H1 (cell line): ENCODE results near the gene RPS19. TPM values are rescaled to one million over a fixed set of nuclear protein-coding genes. Genes with fewer than 3 reads are reported as not detected.

ENCODE experiments used
- CTCF ChIA-PET: fragments of 300-600 bp; sonication (Branson Sonifier 250); formaldehyde crosslinking; loops from one replicate; lab custom pipeline; 2021; ENCODE audit not compliant: partially characterized antibody; lab: Charles Lee
- POLR2A ChIA-PET: fragments of 300-600 bp; sonication (Branson Sonifier 250); formaldehyde crosslinking; loops from one replicate; lab custom pipeline; 2021; ENCODE audit warnings: inconsistent platforms; ENCODE audit not compliant: partially characterized antibody; lab: Charles Lee
- DNase-seq, 2 experiments: peaks; one replicate each; pipeline versions ENCODE4 v3.0.0 to v3.0.0-alpha.2; 2010 to 2022; ENCODE audit warnings: low spot score in 2 of 2, low read depth in 1 of 2, mixed read lengths in 1 of 2
- FAIRE-seq: peaks from 2 replicates; lab custom pipeline; 2011; peaks lifted over from hg19 to GRCh38; lab: Jason Lieb, UNC
- H2AFZ ChIP-seq: 2 replicates; pipeline ENCODE4 v1.8.1; 2012; ENCODE audit warnings: low read length, inconsistent platforms
- H2AK5ac ChIP-seq: 2 replicates; pipeline ENCODE4 v1.6.1; 2013; ENCODE audit warnings: low read depth, low read length
- H2BK120ac ChIP-seq: replicated peaks from 2 replicates; pipeline ENCODE3; 2013; ENCODE audit warnings: low read depth, low read length, inconsistent platforms
- H2BK12ac ChIP-seq: 2 replicates; pipeline ENCODE4 v1.6.1; 2013; ENCODE audit warnings: low read depth, low read length
- H2BK15ac ChIP-seq: 2 replicates; pipeline ENCODE4 v1.6.1; 2013; ENCODE audit warnings: low read length
- H2BK20ac ChIP-seq: 2 replicates; pipeline ENCODE4 v1.6.1; 2013; ENCODE audit warnings: low read length
- H2BK5ac ChIP-seq: 2 replicates; pipeline ENCODE4 v1.6.1; 2013; ENCODE audit warnings: low read depth, low read length
- H3K14ac ChIP-seq: 2 replicates; pipeline ENCODE4 v1.6.1; 2013; ENCODE audit warnings: inconsistent platforms; ENCODE audit not compliant: insufficient read length
- H3K18ac ChIP-seq: 2 replicates; pipeline ENCODE4 v1.6.1; 2013; ENCODE audit warnings: low read length; ENCODE audit errors: extremely low read depth
- H3K23ac ChIP-seq: 2 replicates; pipeline ENCODE4 v1.6.1; 2013; ENCODE audit warnings: inconsistent platforms; ENCODE audit not compliant: insufficient read length
- H3K23me2 ChIP-seq: 2 replicates; pipeline ENCODE4 v1.6.1; 2013; ENCODE audit warnings: low read depth, low read length
- H3K27ac ChIP-seq: 2 replicates; pipeline ENCODE4 v1.6.1; 2011; ENCODE audit warnings: low read depth, low read length, inconsistent platforms
- H3K27me3 ChIP-seq, 4 experiments: replicated peaks in 1 of 4; 1 replicate in 1 of 4; 2 replicates in 3 of 4; pipeline versions ENCODE4 v1.6.1 to v1.8.1; 2011 to 2013; ENCODE audit warnings: low read length in 3 of 4, mild to moderate bottlenecking in 3 of 4, inconsistent platforms in 2 of 4, mixed read lengths in 2 of 4, moderate library complexity in 1 of 4; ENCODE audit not compliant: control insufficient read depth in 3 of 4, insufficient read depth in 3 of 4; ENCODE audit errors: extremely low read depth in 1 of 4
- H3K36me3 ChIP-seq, 4 experiments: 2 replicates each; pipeline versions ENCODE4 v1.6.1 to v1.8.1; 2011 to 2013; ENCODE audit warnings: mild to moderate bottlenecking in 4 of 4, low read length in 3 of 4, moderate library complexity in 2 of 4, control low read depth in 1 of 4, inconsistent platforms in 1 of 4; ENCODE audit not compliant: insufficient read depth in 4 of 4, control insufficient read depth in 2 of 4
- H3K4ac ChIP-seq: replicated peaks from 2 replicates; pipeline ENCODE3; 2013; ENCODE audit warnings: low read length, low read depth, mixed read lengths, inconsistent platforms; ENCODE audit not compliant: insufficient read length
- H3K4me1 ChIP-seq, 4 experiments: replicated peaks in 1 of 4; 1 replicate in 1 of 4; 2 replicates in 3 of 4; pipeline versions ENCODE4 v1.6.1 to v1.8.1; 2011 to 2013; ENCODE audit warnings: low read length in 3 of 4, inconsistent platforms in 2 of 4, mixed read lengths in 1 of 4; ENCODE audit not compliant: insufficient read depth in 4 of 4, control insufficient read depth in 3 of 4
- H3K4me2 ChIP-seq, 2 experiments: 2 replicates each; pipeline versions ENCODE4 v1.6.1 to v1.8.1; 2011 to 2013; ENCODE audit warnings: low read depth in 2 of 2, low read length in 2 of 2, control low read depth in 1 of 2, inconsistent platforms in 1 of 2, mild to moderate bottlenecking in 1 of 2; ENCODE audit not compliant: insufficient read depth in 1 of 2
- H3K4me3 ChIP-seq, 4 experiments: fragments of 200-600, 300-600 bp in 1 of 4; sonication (generic), shearing (Covaris generic), sonication (Bioruptor Twin) in 1 of 4; 2 replicates each; pipeline versions ENCODE4 v1.5.1 to v1.8.1; 2011 to 2016; ENCODE audit warnings: low read length in 4 of 4, low read depth in 3 of 4, control low read depth in 2 of 4, inconsistent platforms in 2 of 4, mild to moderate bottlenecking in 2 of 4, mixed read lengths in 1 of 4, moderate library complexity in 1 of 4; ENCODE audit not compliant: insufficient read depth in 2 of 4; ENCODE audit errors: extremely low read depth in 1 of 4
- H3K56ac ChIP-seq: replicated peaks from 2 replicates; pipeline ENCODE3; 2013; ENCODE audit warnings: low read depth, mild to moderate bottlenecking, mixed read lengths, low read length, inconsistent platforms; ENCODE audit not compliant: insufficient read length
- H3K79me1 ChIP-seq: 2 replicates; pipeline ENCODE4 v1.6.1; 2013; ENCODE audit warnings: low read depth, low read length, control low read depth
- H3K79me2 ChIP-seq, 2 experiments: 2 replicates each; pipeline versions ENCODE4 v1.6.1 to v1.8.1; 2012 to 2013; ENCODE audit warnings: low read length in 2 of 2, mild to moderate bottlenecking in 2 of 2, inconsistent platforms in 1 of 2; ENCODE audit not compliant: insufficient read depth in 2 of 2, control insufficient read depth in 1 of 2
- H3K9ac ChIP-seq, 4 experiments: replicated peaks in 1 of 4; 1 replicate in 1 of 4; 2 replicates in 3 of 4; pipeline versions ENCODE4 v1.6.1 to v1.8.1; 2011 to 2013; ENCODE audit warnings: low read depth in 3 of 4, low read length in 3 of 4, control low read depth in 2 of 4, mild to moderate bottlenecking in 2 of 4, moderate library complexity in 2 of 4, inconsistent platforms in 1 of 4; ENCODE audit errors: extremely low read depth in 1 of 4
- H3K9me3 ChIP-seq, 2 experiments: 2 replicates each; pipeline versions ENCODE4 v1.6.1 to v1.8.1; 2012 to 2013; ENCODE audit warnings: mild to moderate bottlenecking in 2 of 2, moderate library complexity in 2 of 2, control low read depth in 1 of 2, inconsistent platforms in 1 of 2, low read depth in 1 of 2, low read length in 1 of 2, mixed read lengths in 1 of 2; ENCODE audit not compliant: insufficient read depth in 2 of 2
- H4K20me1 ChIP-seq, 2 experiments: replicated peaks in 1 of 2; 2 replicates each; pipeline versions ENCODE3 to v1.8.1; 2011 to 2013; ENCODE audit warnings: inconsistent platforms in 2 of 2, low read length in 2 of 2, mild to moderate bottlenecking in 1 of 2; ENCODE audit not compliant: insufficient read depth in 2 of 2, control insufficient read depth in 1 of 2
- H4K5ac ChIP-seq: 2 replicates; pipeline ENCODE4 v1.6.1; 2013; ENCODE audit warnings: low read length, low read depth, mixed read lengths, inconsistent platforms; ENCODE audit not compliant: insufficient read length
- H4K8ac ChIP-seq: 2 replicates; pipeline ENCODE4 v1.8.0; 2013; ENCODE audit warnings: mild to moderate bottlenecking, moderate library complexity, low read length, inconsistent platforms; ENCODE audit not compliant: insufficient read depth; ENCODE audit errors: extremely low read depth
- H4K91ac ChIP-seq: replicated peaks from 2 replicates; pipeline ENCODE3; 2013; ENCODE audit warnings: low read length, mixed read lengths, inconsistent platforms; ENCODE audit not compliant: insufficient read length
- WGBS, 2 experiments: shearing (Covaris generic) in 1 of 2; methylation state at CpG; one replicate each; pipeline versions ENCODE4 v1.1.6 to v1.1.7; 2013 to 2015; ENCODE audit warnings: low lambda C conversion rate in 2 of 2, mixed read lengths in 2 of 2, inconsistent platforms in 1 of 2, low coverage in 1 of 2, missing lambda C conversion rate in 1 of 2; ENCODE audit not compliant: insufficient replicate concordance in 2 of 2, insufficient coverage in 1 of 2, insufficient read length in 1 of 2; ENCODE audit errors: extremely low coverage in 1 of 2, missing lambda C conversion rate in 1 of 2; 5-methylcytosine and 5-hydroxymethylcytosine counted together
- polyA plus RNA-seq, 7 experiments: library from polyadenylated mRNA; depleted of rRNA in 3 of 7; stranded (reverse) in 5 of 7; unstranded in 2 of 7; fragments of >200 nt in 5 of 7; fragments of 200-250 nt in 2 of 7; gene quantifications; 1 replicate in 5 of 7; 2 replicates in 1 of 7; 4 replicates in 1 of 7; pipeline versions ENCODE4 v1.2.1 to v1.2.3, GENCODE V29; 2011 to 2013; ENCODE audit warnings: missing spikeins in 2 of 7, mixed read lengths in 2 of 7
- total RNA-seq: library from RNA; stranded (reverse); fragmentation: NEBNext Ultra II Directional; extraction: Animal tissue kit (Norgen Biotek cat#: 25700); gene quantifications from 2 replicates; pipeline ENCODE4 v1.2.1, GENCODE V29; 2021
- TF ChIP-seq, protein P1 (sequence below), 3 experiments: IDR thresholded peaks; 1 replicate in 2 of 3; 2 replicates in 1 of 3; pipeline versions ENCODE4 v1.5.1 to v1.6.1; 2011; ENCODE audit warnings: low read length in 3 of 3, mild to moderate bottlenecking in 3 of 3, inconsistent platforms in 2 of 3, low read depth in 1 of 3, moderate library complexity in 1 of 3; ENCODE audit not compliant: insufficient read depth in 1 of 3; ENCODE audit errors: control extremely low read depth in 1 of 3

The RPS19 gene
- total and polyA plus RNA-seq, 2 of the 8 experiments (the other 6 are each of a cell fraction or from before 2014, with no cell fraction given), result 2,817 to 5,751 TPM

DNA sequence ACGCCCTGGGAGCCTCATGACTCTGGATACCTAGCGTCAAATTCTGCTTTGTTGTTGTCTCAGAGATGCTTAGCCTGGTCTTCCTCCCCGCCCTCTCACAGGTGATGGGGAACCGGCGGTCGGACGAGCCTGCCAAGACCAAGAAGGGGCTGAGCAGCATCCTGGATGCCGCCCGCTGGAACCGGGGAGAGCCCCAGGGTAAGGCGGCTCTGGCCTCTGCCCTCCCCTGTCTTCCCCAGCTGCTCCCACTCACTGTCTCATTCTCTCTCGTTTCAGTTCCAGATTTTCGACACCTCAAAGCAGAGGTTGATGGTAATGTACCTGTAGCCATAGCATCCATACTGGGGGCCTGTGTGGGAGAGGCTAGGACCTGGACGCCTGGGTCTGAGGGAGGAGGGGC is 34.3 kb downstream of the RPS19 start:
- FAIRE-seq (no peak), DNase-seq (no peak)
- H4K5ac ChIP-seq, result no peak overlapping the region
- no peaks in the 10 kb centered on the region for H3K9me3 ChIP-seq
- H2BK12ac ChIP-seq, result no peak overlapping the region
- H3K4me2 ChIP-seq, result no peak overlapping the region
- no peak overlapping the region for H2BK5ac ChIP-seq
- no peak overlapping the region for H3K9ac ChIP-seq
- H3K18ac ChIP-seq, result no peak overlapping the region
- H3K27ac ChIP-seq, result no peak overlapping the region
- ChIA-PET POLR2A (interaction anchor here (0.7 to 3.3 kb wide), 4 partner anchors 10 to 26 kb away, joined by 3 to 14 read pairs (median 6); no protein-coding TSS in a partner anchor), CTCF (interaction anchor here (0.7 to 2.5 kb wide), 5 partner anchors 10 to 335 kb away, joined by 3 to 11 read pairs (median 3); no protein-coding TSS in a partner anchor)
- peaks cover 0 to 5% (median 1%) of the 10 kb centered on the region in 4 experiments; a peak in 1 of 7 replicates for H3K4me1 ChIP-seq
- H4K91ac ChIP-seq, result no peak overlapping the region
- peaks cover 0 to 3% of the 10 kb centered on the region in 2 experiments for H4K20me1 ChIP-seq
- 93% methylated on average over 14 of the region's 14 CpGs; no CpG with 5 or more reads in 1 of the 2 experiments for WGBS, 2 experiments
- no peaks in the 10 kb centered on the region for H3K79me1 ChIP-seq
- no peak overlapping the region for H4K8ac ChIP-seq
- TF ChIP-seq, protein P1, sequence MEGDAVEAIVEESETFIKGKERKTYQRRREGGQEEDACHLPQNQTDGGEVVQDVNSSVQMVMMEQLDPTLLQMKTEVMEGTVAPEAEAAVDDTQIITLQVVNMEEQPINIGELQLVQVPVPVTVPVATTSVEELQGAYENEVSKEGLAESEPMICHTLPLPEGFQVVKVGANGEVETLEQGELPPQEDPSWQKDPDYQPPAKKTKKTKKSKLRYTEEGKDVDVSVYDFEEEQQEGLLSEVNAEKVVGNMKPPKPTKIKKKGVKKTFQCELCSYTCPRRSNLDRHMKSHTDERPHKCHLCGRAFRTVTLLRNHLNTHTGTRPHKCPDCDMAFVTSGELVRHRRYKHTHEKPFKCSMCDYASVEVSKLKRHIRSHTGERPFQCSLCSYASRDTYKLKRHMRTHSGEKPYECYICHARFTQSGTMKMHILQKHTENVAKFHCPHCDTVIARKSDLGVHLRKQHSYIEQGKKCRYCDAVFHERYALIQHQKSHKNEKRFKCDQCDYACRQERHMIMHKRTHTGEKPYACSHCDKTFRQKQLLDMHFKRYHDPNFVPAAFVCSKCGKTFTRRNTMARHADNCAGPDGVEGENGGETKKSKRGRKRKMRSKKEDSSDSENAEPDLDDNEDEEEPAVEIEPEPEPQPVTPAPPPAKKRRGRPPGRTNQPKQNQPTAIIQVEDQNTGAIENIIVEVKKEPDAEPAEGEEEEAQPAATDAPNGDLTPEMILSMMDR (IDR thresholded peaks at IDR 0.05; ENCODE audit: control extremely low read depth in 1 of 3, insufficient read depth in 1 of 3, low read depth in 1 of 3, low read length in 3 of 3), result no peak
- no peak overlapping the region for H3K14ac ChIP-seq
- no peak overlapping the region for H2BK15ac ChIP-seq
- H3K23ac ChIP-seq, result no peak overlapping the region
- H2BK20ac ChIP-seq, result no peak overlapping the region
- H2AK5ac ChIP-seq, result no peak overlapping the region
- H3K4ac ChIP-seq, result no peak overlapping the region
- H3K36me3 ChIP-seq, result peaks cover 0 to 4% (median 1%) of the 10 kb centered on the region in 4 experiments; a peak in 4 of 8 replicates
- no peaks in the 10 kb centered on the region for H3K23me2 ChIP-seq
- no peaks in the 10 kb centered on the region for H3K79me2 ChIP-seq
- H3K4me3 ChIP-seq, result no peak overlapping the region
- H3K27me3 ChIP-seq, result no peaks in the 10 kb centered on the region
- H3K56ac ChIP-seq, result no peak overlapping the region
- H2BK120ac ChIP-seq, result no peak overlapping the region
- H2AFZ ChIP-seq, result no peak overlapping the region
